CD4-positive, alpha-beta T cell (primary cell): Measurements from ENCODE around the gene INPP5D. TPM values are rescaled to one million over a fixed set of nuclear protein-coding genes. Genes with fewer than 3 reads are reported as not detected.

Experiments used
- ATAC-seq: fragments of 200-7000 bp; cut with Tn5 transposase; one replicate; pipeline ENCODE4 v1.10.0; 2022; ENCODE audit warnings: mild to moderate bottlenecking; ENCODE audit not compliant: poor library complexity
- CTCF ChIA-PET: fragments of 350-600 bp; sonication (Branson Sonifier 250); formaldehyde crosslinking; loops from one replicate; lab custom pipeline; 2021; ENCODE audit warnings: antibody characterized with exemption, inconsistent platforms; lab: Charles Lee
- POLR2A ChIA-PET: fragments of 350-600 bp; sonication (Branson Sonifier 250); formaldehyde crosslinking; loops from one replicate; lab custom pipeline; 2021; ENCODE audit warnings: antibody characterized with exemption, inconsistent platforms; lab: Charles Lee
- DNase-seq, 14 experiments: peaks; one replicate each; pipeline ENCODE4 v3.0.0-alpha.2; 2013 to 2020; ENCODE audit warnings: mixed read lengths in 2 of 14
- H3K27ac ChIP-seq, 2 donors: one replicate each; pipeline versions ENCODE4 v1.5.1 to v1.7.0; 2013; ENCODE audit warnings: low read length in 2 of 2, low read depth in 1 of 2, mild to moderate bottlenecking in 1 of 2
- H3K27me3 ChIP-seq, 2 experiments: 1 replicate in 1 of 2; 2 replicates in 1 of 2; pipeline versions ENCODE4 v1.6.1 to v1.7.0; 2013; ENCODE audit warnings: low read length in 2 of 2, control low read depth in 1 of 2, mild to moderate bottlenecking in 1 of 2, moderate library complexity in 1 of 2; ENCODE audit not compliant: insufficient read depth in 2 of 2, control insufficient read depth in 1 of 2
- H3K36me3 ChIP-seq: one replicate; pipeline ENCODE4 v1.6.1; 2013; ENCODE audit warnings: low read length, control low read depth; ENCODE audit not compliant: insufficient read depth
- H3K4me1 ChIP-seq: one replicate; pipeline ENCODE4 v1.6.1; 2013; ENCODE audit warnings: low read length, control low read depth; ENCODE audit not compliant: insufficient read depth
- H3K4me3 ChIP-seq: one replicate; pipeline ENCODE4 v1.5.1; 2013; ENCODE audit warnings: mild to moderate bottlenecking, low read length, moderate library complexity
- H3K9me3 ChIP-seq, 2 experiments: 1 replicate in 1 of 2; 2 replicates in 1 of 2; pipeline versions ENCODE4 v1.6.1 to v1.7.0; 2013; ENCODE audit warnings: low read length in 2 of 2, mild to moderate bottlenecking in 2 of 2, control low read depth in 1 of 2, moderate library complexity in 1 of 2; ENCODE audit not compliant: control insufficient read depth in 1 of 2, insufficient read depth in 1 of 2
- H3K27ac Mint-ChIP-seq: one replicate; pipeline ENCODE4 v1.8.0; 2020; ENCODE audit warnings: mixed read lengths
- H3K27me3 Mint-ChIP-seq: one replicate; pipeline ENCODE4 v1.8.0; 2021; ENCODE audit warnings: mixed read lengths
- H3K36me3 Mint-ChIP-seq: one replicate; pipeline ENCODE4 v1.8.0; 2021; ENCODE audit warnings: low read depth, mixed read lengths
- H3K4me1 Mint-ChIP-seq: one replicate; pipeline ENCODE4 v1.8.0; 2021; ENCODE audit warnings: low read depth, mixed read lengths
- H3K4me3 Mint-ChIP-seq: one replicate; pipeline ENCODE4 v1.8.0; 2020; ENCODE audit warnings: mild to moderate bottlenecking, mixed read lengths
- H3K9me3 Mint-ChIP-seq: one replicate; pipeline ENCODE4 v1.8.0; 2020; ENCODE audit warnings: mixed read lengths
- CTCF ChIP-seq: fragments of 200-600 bp; IDR thresholded peaks from one replicate; pipeline ENCODE4 v1.8.0; 2022; ENCODE audit warnings: antibody characterized with exemption, mild to moderate bottlenecking
- intact Hi-C, 2 experiments: fragments of 100-400 bp; cut with DNase I in 1 of 2; cut with micrococcal nuclease in 1 of 2; formaldehyde crosslinking; loops; one replicate each; pipeline versions ENCODE4 v1.15.1 to v1.9.0; 2023 to 2025; cut with DNase I, micrococcal nuclease
- total RNA-seq, 174 experiments: library from RNA in 2 of 174; stranded (reverse) in 2 of 174; gene quantifications; one replicate each; pipeline ENCODE4 v1.2.3 and lab custom pipeline; 2021 to 2026

Gene INPP5D
- total RNA-seq, 2 experiments from 2014 or later, result 141 to 154 TPM

DNA sequence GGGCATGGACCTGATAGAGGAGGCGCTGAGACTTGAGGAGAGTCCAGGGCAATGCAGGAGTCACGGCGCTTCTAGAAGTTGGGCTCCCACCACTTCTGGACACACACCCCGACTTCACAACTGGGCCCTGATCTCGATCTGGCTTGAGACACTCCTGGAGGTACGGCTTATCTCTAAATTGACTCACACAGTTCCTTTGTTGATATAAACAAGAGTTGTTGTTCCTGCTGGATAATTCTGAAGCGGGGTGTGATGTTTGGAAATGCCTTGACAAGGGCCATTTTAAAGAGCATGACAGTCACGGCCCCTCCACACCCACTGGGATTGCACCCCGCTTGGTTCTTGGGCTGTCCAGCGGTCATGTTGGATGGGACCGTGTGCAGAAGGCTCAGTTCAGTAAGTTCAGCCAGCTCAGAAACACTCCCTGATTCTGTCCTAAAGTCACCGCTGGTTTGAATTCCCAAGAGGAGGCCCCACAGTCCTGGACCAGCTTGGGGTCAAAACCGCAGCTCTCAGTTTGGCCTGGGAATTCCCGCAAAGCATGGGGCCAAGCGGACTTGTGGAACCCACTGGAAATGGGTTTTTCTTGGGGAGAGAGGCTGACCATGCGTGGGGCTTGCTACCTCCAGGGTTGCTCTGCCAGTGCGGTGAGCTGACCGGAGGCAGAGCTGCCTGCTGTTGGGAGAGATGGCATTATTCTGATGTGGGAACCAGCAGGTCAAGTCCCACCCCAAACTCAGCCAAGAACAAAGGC, 37.0 kb upstream of the INPP5D start:
- no peak overlapping the region for H3K4me3 ChIP-seq
- no peaks in the 10 kb centered on the region for H3K4me1 ChIP-seq
- H3K27ac ChIP-seq, result no peak overlapping the region
- Mint-ChIP-seq H3K27me3 (no peaks in the 10 kb centered on the region), H3K4me1 (no peaks in the 10 kb centered on the region), H3K4me3 (no peak overlapping the region), H3K9me3 (no peaks in the 10 kb centered on the region), H3K36me3 (no peaks in the 10 kb centered on the region), H3K27ac (no peak overlapping the region)
- H3K9me3 ChIP-seq, result no peaks in the 10 kb centered on the region
- TF ChIP-seq CTCF, result no peak
- CTCF ChIA-PET, result no interaction called here
- no peak for DNase-seq
- H3K27me3 ChIP-seq, result no peaks in the 10 kb centered on the region
- ATAC-seq, result no peak
- intact Hi-C loops, result no loop called here
- POLR2A ChIA-PET, result no interaction called here
- H3K36me3 ChIP-seq, result no peaks in the 10 kb centered on the region

DNA sequence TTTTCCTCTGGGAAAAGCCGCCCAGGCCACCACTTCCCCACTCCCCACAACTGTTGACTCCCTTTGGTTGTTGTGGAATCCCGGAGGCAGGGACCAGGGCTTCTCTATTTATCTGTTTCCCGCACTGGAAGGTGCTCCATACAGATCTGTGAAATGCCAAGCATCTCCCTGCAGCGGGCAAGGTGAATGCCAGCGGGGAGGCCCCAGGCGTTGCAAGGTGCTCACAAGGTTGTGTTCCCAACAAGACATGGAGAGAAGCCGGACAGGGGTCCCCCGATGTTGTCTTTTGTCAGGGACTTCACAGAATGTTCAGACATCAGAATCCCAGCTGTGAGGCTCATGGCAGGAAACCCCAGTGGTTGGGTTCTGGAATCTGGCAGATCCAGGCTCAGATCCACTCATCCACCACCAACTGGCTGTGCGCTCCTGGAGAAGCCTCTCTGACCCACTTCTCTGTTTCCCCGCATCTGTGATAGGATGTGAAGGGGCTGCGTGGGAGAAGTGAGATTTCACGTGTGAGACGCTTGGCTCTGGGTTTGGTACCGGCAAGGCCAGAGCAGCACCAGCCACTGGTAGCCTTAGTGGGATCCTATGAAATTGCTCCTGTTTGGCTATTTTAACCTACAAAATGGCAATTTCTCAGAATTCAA, 36.3 kb upstream of the INPP5D start:
- ChIA-PET CTCF (no interaction called here), POLR2A (interaction anchor here (0.5 kb wide), 1 partner anchor 86 kb away, joined by 3 read pairs; no protein-coding TSS in a partner anchor)
- no peaks in the 10 kb centered on the region for H3K9me3 Mint-ChIP-seq
- no peak for DNase-seq
- no peaks in the 10 kb centered on the region for H3K27me3 Mint-ChIP-seq
- Histone ChIP-seq H3K27me3 (no peaks in the 10 kb centered on the region), H3K36me3 (no peaks in the 10 kb centered on the region), H3K27ac (no peak overlapping the region), H3K4me1 (no peaks in the 10 kb centered on the region), H3K4me3 (no peak overlapping the region), H3K9me3 (no peaks in the 10 kb centered on the region)
- intact Hi-C loops, result no loop called here
- no peak for ATAC-seq
- TF ChIP-seq CTCF, result no peak
- no peaks in the 10 kb centered on the region for H3K36me3 Mint-ChIP-seq
- H3K4me3 Mint-ChIP-seq, result no peak overlapping the region
- H3K4me1 Mint-ChIP-seq, result no peaks in the 10 kb centered on the region
- H3K27ac Mint-ChIP-seq, result no peak overlapping the region

GRCh38 chr2:233025706-233026105, 34.4 kb upstream of the INPP5D start:
- DNase-seq, result no peak
- H3K4me3 Mint-ChIP-seq, result no peak overlapping the region
- POLR2A ChIA-PET, result no interaction called here
- intact Hi-C loops, result no loop called here
- no peaks in the 10 kb centered on the region for H3K9me3 Mint-ChIP-seq
- TF ChIP-seq CTCF, result no peak
- no peaks in the 10 kb centered on the region for H3K36me3 Mint-ChIP-seq
- no peaks in the 10 kb centered on the region for H3K27me3 ChIP-seq
- H3K27ac ChIP-seq, result no peak overlapping the region
- CTCF ChIA-PET, result no interaction called here
- no peaks in the 10 kb centered on the region for H3K4me1 ChIP-seq
- H3K27me3 Mint-ChIP-seq, result no peaks in the 10 kb centered on the region
- H3K9me3 ChIP-seq, result no peaks in the 10 kb centered on the region
- H3K36me3 ChIP-seq, result no peaks in the 10 kb centered on the region
- H3K4me1 Mint-ChIP-seq, result no peaks in the 10 kb centered on the region
- no peak for ATAC-seq
- no peak overlapping the region for H3K4me3 ChIP-seq
- no peak overlapping the region for H3K27ac Mint-ChIP-seq
